Mesodermal cell (in vitro differentiated cells): Measurements from ENCODE around the gene ACOT9. TPM values are rescaled to one million over a fixed set of nuclear protein-coding genes. Genes with fewer than 3 reads are reported as not detected.

Experiments used
- H3K27ac ChIP-seq: 2 replicates; pipeline ENCODE4 v1.7.0; 2013; ENCODE audit warnings: mild to moderate bottlenecking, low read depth, low read length, moderate library complexity; ENCODE audit not compliant: severe bottlenecking
- H3K36me3 ChIP-seq: 2 replicates; pipeline ENCODE4 v1.7.1; 2013; ENCODE audit warnings: mild to moderate bottlenecking, low read length, moderate library complexity; ENCODE audit not compliant: control insufficient read depth, insufficient read depth
- H3K4me1 ChIP-seq: one replicate; pipeline ENCODE4 v1.7.1; 2013; ENCODE audit warnings: mild to moderate bottlenecking, low read length; ENCODE audit not compliant: insufficient read depth, control insufficient read depth, poor library complexity, severe bottlenecking
- H3K4me3 ChIP-seq: 2 replicates; pipeline ENCODE4 v1.7.0; 2013; ENCODE audit warnings: low read length, control low read depth, mild to moderate bottlenecking; ENCODE audit not compliant: insufficient read depth, poor library complexity, severe bottlenecking; ENCODE audit errors: extremely low read depth
- H3K9me3 ChIP-seq: 2 replicates; pipeline ENCODE4 v1.7.1; 2013; ENCODE audit warnings: mild to moderate bottlenecking, low read length, moderate library complexity; ENCODE audit not compliant: control insufficient read depth
- WGBS, 2 experiments: methylation state at CpG; one replicate each; pipeline ENCODE4 v1.1.5; 2013; ENCODE audit warnings: missing lambda C conversion rate in 2 of 2; ENCODE audit not compliant: insufficient coverage in 2 of 2; 5-methylcytosine and 5-hydroxymethylcytosine counted together
- polyA plus RNA-seq, 2 experiments: library from polyadenylated mRNA; stranded (reverse); fragments of 50-300 nt; gene quantifications; one replicate each; pipeline ENCODE4 v1.2.3, GENCODE V29; 2013

The ACOT9 gene
- polyA plus RNA-seq (2013, experiment 1 of 2), result 47.6 TPM
- polyA plus RNA-seq (2013, experiment 2 of 2), result 49.3 TPM

- Histone ChIP-seq H3K4me3 (peak within 1 kb of the TSS; percentile 64), H3K4me1 (peaks cover 10% of the 10 kb centered on the region), H3K9me3 (no peaks in the 10 kb centered on the region), H3K36me3 (no peaks in the 10 kb centered on the region), H3K27ac (peak within 1 kb of the TSS; percentile 85)
- 1 to 3% methylated on average over 34 to 55 of the region's 73 CpGs for WGBS, 2 experiments
These were observed at the start of gene ACOT9 for GRCh38 chrX:23742697-23743622. TSS of gene ACOT9 (minus strand) at chrX:23743276. CDS start at chrX:23743144, 132 bp downstream.

GRCh38 chrX:23790155-23790497 lies 47.0 kb upstream of the ACOT9 start:
- no peaks in the 10 kb centered on the region for H3K9me3 ChIP-seq
- no CpG with 5 or more reads among the region's 11 CpGs for WGBS, 2 experiments
- no peak overlapping the region for H3K4me3 ChIP-seq
- peaks cover 7% of the 10 kb centered on the region for H3K36me3 ChIP-seq
- no peak overlapping the region for H3K27ac ChIP-seq
- no peaks in the 10 kb centered on the region for H3K4me1 ChIP-seq

- H3K27ac ChIP-seq, result no peak overlapping the region
- no peak overlapping the region for H3K4me3 ChIP-seq
- H3K9me3 ChIP-seq, result no peaks in the 10 kb centered on the region
- 92 to 100% methylated on average over 1 to 5 of the region's 8 CpGs for WGBS, 2 experiments
- no peaks in the 10 kb centered on the region for H3K4me1 ChIP-seq
- H3K36me3 ChIP-seq, result peaks cover 7% of the 10 kb centered on the region
These were observed 46.5 kb upstream of the ACOT9 start for GRCh38 chrX:23789386-23790154.

GRCh38 chrX:23788946-23789345 lies 45.9 kb upstream of the ACOT9 start:
- Histone ChIP-seq H3K9me3 (no peaks in the 10 kb centered on the region), H3K4me3 (no peak overlapping the region), H3K4me1 (no peaks in the 10 kb centered on the region), H3K27ac (no peak overlapping the region), H3K36me3 (peaks cover 7% of the 10 kb centered on the region)
- WGBS, 2 experiments, result no CpG with 5 or more reads among the region's 4 CpGs

GRCh38 chrX:23788521-23788920 lies 45.4 kb upstream of the ACOT9 start:
- Histone ChIP-seq H3K9me3 (no peaks in the 10 kb centered on the region), H3K4me1 (no peaks in the 10 kb centered on the region), H3K36me3 (peaks cover 7% of the 10 kb centered on the region), H3K4me3 (no peak overlapping the region), H3K27ac (no peak overlapping the region)

- no CpG with 5 or more reads among the region's 2 CpGs for WGBS, 2 experiments
These were observed 44.7 kb upstream of the ACOT9 start for GRCh38 chrX:23787745-23788118.

GRCh38 chrX:23786268-23786815 lies 43.3 kb upstream of the ACOT9 start:
- peaks cover 2% of the 10 kb centered on the region for H3K4me1 ChIP-seq
- H3K9me3 ChIP-seq, result no peaks in the 10 kb centered on the region
- H3K4me3 ChIP-seq, result no peak overlapping the region
- peaks cover 7% of the 10 kb centered on the region for H3K36me3 ChIP-seq
- WGBS, 2 experiments, result 100% methylated on average over 1 of the region's 11 CpGs; no CpG with 5 or more reads in 1 of the 2 experiments
- H3K27ac ChIP-seq, result no peak overlapping the region

More at GRCh38 chrX:23787745-23788118, 44.7 kb upstream of the ACOT9 start:
- H3K4me1 ChIP-seq, result no peaks in the 10 kb centered on the region
- H3K36me3 ChIP-seq, result peaks cover 7% of the 10 kb centered on the region
- no peak overlapping the region for H3K27ac ChIP-seq
- H3K4me3 ChIP-seq, result no peak overlapping the region
- H3K9me3 ChIP-seq, result no peaks in the 10 kb centered on the region

- H3K4me3 ChIP-seq, result no peak overlapping the region
- H3K27ac ChIP-seq, result no peak overlapping the region
These were observed 42.5 kb upstream of the ACOT9 start for GRCh38 chrX:23785580-23785979.

GRCh38 chrX:23784470-23785331 lies 41.6 kb upstream of the ACOT9 start:
- H3K36me3 ChIP-seq, result peaks cover 7% of the 10 kb centered on the region
- H3K4me1 ChIP-seq, result peaks cover 5% of the 10 kb centered on the region
- H3K9me3 ChIP-seq, result no peaks in the 10 kb centered on the region
- H3K27ac ChIP-seq, result no peak overlapping the region
- H3K4me3 ChIP-seq, result peak overlapping the region; percentile 50
- 97% methylated on average over 3 of the region's 8 CpGs; no CpG with 5 or more reads in 1 of the 2 experiments for WGBS, 2 experiments

More at GRCh38 chrX:23785580-23785979, 42.5 kb upstream of the ACOT9 start:
- Histone ChIP-seq H3K9me3 (no peaks in the 10 kb centered on the region), H3K4me1 (peaks cover 5% of the 10 kb centered on the region), H3K36me3 (peaks cover 7% of the 10 kb centered on the region)
- no CpG with 5 or more reads among the region's 2 CpGs for WGBS, 2 experiments
